Osteocyte (in vitro differentiated cells): ENCODE measurements around the gene MED13L. TPM values are rescaled to one million over a fixed set of nuclear protein-coding genes. Genes with fewer than 3 reads are reported as not detected.

Experiments
- DNase-seq: peaks from one replicate; pipeline ENCODE4 v3.0.0; 2021; ENCODE audit warnings: mixed read lengths; ENCODE audit not compliant: unreplicated experiment; ENCODE audit errors: extremely low spot score
- H3K27ac Mint-ChIP-seq: one replicate; pipeline ENCODE4 v1.8.0; 2021; ENCODE audit warnings: mild to moderate bottlenecking, mixed read lengths; ENCODE audit not compliant: unreplicated experiment
- H3K27me3 Mint-ChIP-seq: one replicate; pipeline ENCODE4 v1.8.0; 2021; ENCODE audit warnings: mixed read lengths; ENCODE audit not compliant: unreplicated experiment
- H3K36me3 Mint-ChIP-seq: one replicate; pipeline ENCODE4 v1.8.0; 2021; ENCODE audit warnings: mixed read lengths; ENCODE audit not compliant: unreplicated experiment
- H3K4me1 Mint-ChIP-seq: one replicate; pipeline ENCODE4 v1.8.0; 2021; ENCODE audit warnings: mixed read lengths; ENCODE audit not compliant: unreplicated experiment
- H3K4me3 Mint-ChIP-seq: one replicate; pipeline ENCODE4 v1.8.0; 2021; ENCODE audit warnings: mild to moderate bottlenecking, moderate library complexity, mixed read lengths; ENCODE audit not compliant: unreplicated experiment
- H3K9me3 Mint-ChIP-seq: one replicate; pipeline ENCODE4 v1.8.0; 2021; ENCODE audit warnings: mixed read lengths; ENCODE audit not compliant: unreplicated experiment
- CTCF ChIP-seq: fragments of 200-600 bp; sonication (generic); IDR thresholded peaks from 2 replicates; pipeline ENCODE4 v1.5.0; 2021; ENCODE audit warnings: antibody characterized with exemption, mild to moderate bottlenecking, moderate library complexity
- total RNA-seq: library from RNA; stranded (reverse); gene quantifications from 2 replicates; pipeline ENCODE4 v1.2.1, GENCODE V29; 2021

The MED13L gene
- total RNA-seq, 1 donor from 2014 or later: 229 TPM

- no peak for TF ChIP-seq CTCF
- DNase-seq: no peak
- Mint-ChIP-seq H3K4me3 (no peak overlapping the region), H3K4me1 (peaks cover 30% of the 10 kb centered on the region), H3K9me3 (no peaks in the 10 kb centered on the region), H3K36me3 (no peaks in the 10 kb centered on the region), H3K27ac (no peak overlapping the region), H3K27me3 (no peaks in the 10 kb centered on the region)
These were observed 10.7 kb downstream of the MED13L start for GRCh38 chr12:116266631-116267349.

GRCh38 chr12:116266168-116266601 lies 11.3 kb downstream of the MED13L start:
- Mint-ChIP-seq H3K9me3 (no peaks in the 10 kb centered on the region), H3K4me1 (peaks cover 31% of the 10 kb centered on the region), H3K27ac (no peak overlapping the region), H3K36me3 (no peaks in the 10 kb centered on the region), H3K27me3 (no peaks in the 10 kb centered on the region), H3K4me3 (no peak overlapping the region)
- DNase-seq: no peak
- peak; percentile 23 for TF ChIP-seq CTCF

GRCh38 chr12:116265351-116266147 lies 11.9 kb downstream of the MED13L start:
- Mint-ChIP-seq H3K36me3 (no peaks in the 10 kb centered on the region), H3K4me1 (peaks cover 37% of the 10 kb centered on the region), H3K27me3 (no peaks in the 10 kb centered on the region), H3K9me3 (no peaks in the 10 kb centered on the region), H3K4me3 (no peak overlapping the region), H3K27ac (no peak overlapping the region)
- DNase-seq: no peak
- no peak for TF ChIP-seq CTCF

- Mint-ChIP-seq H3K4me1 (peaks cover 36% of the 10 kb centered on the region), H3K27me3 (no peaks in the 10 kb centered on the region), H3K4me3 (no peak overlapping the region), H3K9me3 (no peaks in the 10 kb centered on the region), H3K27ac (peak overlapping the region; percentile 62), H3K36me3 (no peaks in the 10 kb centered on the region)
- TF ChIP-seq CTCF: no peak
- no peak for DNase-seq
These were observed 12.9 kb downstream of the MED13L start for GRCh38 chr12:116264525-116265070.

- DNase-seq: no peak
- Mint-ChIP-seq H3K4me3 (no peak overlapping the region), H3K36me3 (no peaks in the 10 kb centered on the region), H3K9me3 (no peaks in the 10 kb centered on the region), H3K27ac (peak overlapping the region; percentile 60), H3K27me3 (no peaks in the 10 kb centered on the region), H3K4me1 (peaks cover 38% of the 10 kb centered on the region)
- no peak for TF ChIP-seq CTCF
These were observed 13.6 kb downstream of the MED13L start for GRCh38 chr12:116263844-116264243.
